ENCODE results near the gene FAM133A.

The FAM133A gene

GRCh38 chrX:93673869-93674271 is at the start of gene FAM133A:
Gene FAM133A, plus strand, starts transcription at chrX:93674206. Its CDS starts 35,214 bp downstream, at chrX:93709420.
- FAIRE-seq = no peak

- no peak for FAIRE-seq
Observed at GRCh38 chrX:93637591-93637990, 36.4 kb upstream of the FAM133A start.

GRCh38 chrX:93649381-93649780 is 24.6 kb upstream of the FAM133A start:
- FAIRE-seq = no peak

GRCh38 chrX:93660575-93660974 is 13.4 kb upstream of the FAM133A start:
- FAIRE-seq = no peak

GRCh38 chrX:93673056-93673868 is 744 bp upstream of the FAM133A start, which contains the start of gene NAP1L3:
Gene NAP1L3, minus strand, starts transcription at chrX:93673578. Its CDS starts 274 bp downstream, at chrX:93673304.
- no peak for FAIRE-seq

GRCh38 chrX:93695981-93696380 is 22.0 kb downstream of the FAM133A start:
- FAIRE-seq = no peak

- no peak for FAIRE-seq
Observed at GRCh38 chrX:93703701-93704100, 29.7 kb downstream of the FAM133A start.

- no peak for FAIRE-seq
Observed at GRCh38 chrX:93711076-93711475, 37.1 kb downstream of the FAM133A start.

- no peak for FAIRE-seq
Observed at GRCh38 chrX:93741811-93742210, 67.8 kb downstream of the FAM133A start.

- no peak for FAIRE-seq
Observed at GRCh38 chrX:93760163-93760562, 86.2 kb downstream of the FAM133A start.

Data from endometrium (tissue), 2 donors.